H9 (cell line): ENCODE results near the gene DCLK2. TPM values are rescaled to one million over a fixed set of nuclear protein-coding genes. Genes with fewer than 3 reads are reported as not detected.

ENCODE experiments used
- DNase-seq: peaks from one replicate; pipeline ENCODE4 v3.0.0-alpha.2; 2017
- H2AFZ ChIP-seq: one replicate; pipeline ENCODE4 v1.6.1; 2013; ENCODE audit warnings: mild to moderate bottlenecking, low read length, control low read depth, moderate library complexity
- H2AK5ac ChIP-seq: 2 replicates; pipeline ENCODE4 v1.6.1; 2013; ENCODE audit warnings: low read length, control low read depth, mixed read lengths; ENCODE audit not compliant: insufficient read length
- H2BK120ac ChIP-seq: one replicate; pipeline ENCODE4 v1.6.1; 2013; ENCODE audit warnings: low read depth, mild to moderate bottlenecking, low read length, control low read depth, inconsistent platforms; ENCODE audit not compliant: poor library complexity, severe bottlenecking
- H2BK12ac ChIP-seq: 2 replicates; pipeline ENCODE4 v1.6.1; 2013; ENCODE audit warnings: low read length, control low read depth, mixed read lengths, low read depth; ENCODE audit not compliant: insufficient read length
- H2BK15ac ChIP-seq: 2 replicates; pipeline ENCODE4 v1.6.1; 2013; ENCODE audit warnings: low read depth, low read length, control low read depth
- H2BK20ac ChIP-seq: one replicate; pipeline ENCODE4 v1.6.1; 2013; ENCODE audit warnings: low read depth, mild to moderate bottlenecking, low read length, control low read depth, inconsistent platforms; ENCODE audit not compliant: poor library complexity, severe bottlenecking
- H2BK5ac ChIP-seq: 2 replicates; pipeline ENCODE4 v1.6.1; 2013; ENCODE audit warnings: low read length, control low read depth, mixed read lengths; ENCODE audit not compliant: insufficient read length
- H3K14ac ChIP-seq: 2 replicates; pipeline ENCODE4 v1.6.1; 2013; ENCODE audit warnings: low read length, control low read depth; ENCODE audit not compliant: insufficient read depth
- H3K18ac ChIP-seq: 2 replicates; pipeline ENCODE4 v1.6.1; 2013; ENCODE audit warnings: low read depth, mild to moderate bottlenecking, mixed read lengths, low read length, control low read depth; ENCODE audit not compliant: insufficient read length
- H3K23ac ChIP-seq: 2 replicates; pipeline ENCODE4 v1.6.1; 2013; ENCODE audit warnings: low read length, control low read depth, mixed read lengths, low read depth; ENCODE audit not compliant: insufficient read length
- H3K23me2 ChIP-seq: 2 replicates; pipeline ENCODE4 v1.6.1; 2013; ENCODE audit warnings: low read depth, mild to moderate bottlenecking, mixed read lengths, low read length, control low read depth; ENCODE audit not compliant: insufficient read length, poor library complexity, severe bottlenecking
- H3K27ac ChIP-seq: 2 replicates; pipeline ENCODE4 v1.5.1; 2013; ENCODE audit warnings: low read length, control low read depth, mixed read lengths, low read depth; ENCODE audit not compliant: insufficient read length
- H3K27me3 ChIP-seq: 2 replicates; pipeline ENCODE4 v1.6.1; 2013; ENCODE audit warnings: low read length, control low read depth, inconsistent platforms; ENCODE audit not compliant: insufficient read depth
- H3K4ac ChIP-seq: 2 replicates; pipeline ENCODE4 v1.6.1; 2013; ENCODE audit warnings: low read depth, mild to moderate bottlenecking, control low read depth, inconsistent platforms, low read length, moderate library complexity
- H3K4me1 ChIP-seq: 2 replicates; pipeline ENCODE4 v1.6.1; 2013; ENCODE audit warnings: low read length, control low read depth, inconsistent platforms; ENCODE audit not compliant: insufficient read depth
- H3K4me2 ChIP-seq: 2 replicates; pipeline ENCODE4 v1.6.1; 2013; ENCODE audit warnings: low read length, control low read depth, mixed read lengths; ENCODE audit not compliant: insufficient read length, insufficient read depth
- H3K56ac ChIP-seq: 2 replicates; pipeline ENCODE4 v1.6.1; 2013; ENCODE audit warnings: low read depth, mild to moderate bottlenecking, mixed read lengths, low read length, control low read depth; ENCODE audit not compliant: insufficient read length
- H3K79me1 ChIP-seq: 2 replicates; pipeline ENCODE4 v1.6.1; 2013; ENCODE audit warnings: low read depth, mild to moderate bottlenecking, moderate library complexity, low read length, control low read depth, inconsistent platforms; ENCODE audit not compliant: insufficient read depth, poor library complexity, severe bottlenecking
- H3K79me2 ChIP-seq: 2 replicates; pipeline ENCODE4 v1.6.1; 2013; ENCODE audit warnings: low read length, control low read depth, inconsistent platforms; ENCODE audit not compliant: insufficient read depth
- H3K9ac ChIP-seq: 2 replicates; pipeline ENCODE4 v1.6.1; 2013; ENCODE audit warnings: low read length, control low read depth, mixed read lengths; ENCODE audit not compliant: insufficient read length; ENCODE audit errors: extremely low read depth
- H3K9me3 ChIP-seq: one replicate; pipeline ENCODE4 v1.6.1; 2013; ENCODE audit warnings: low read depth, low read length, inconsistent platforms; ENCODE audit not compliant: control insufficient read depth
- H3T11ph ChIP-seq: one replicate; pipeline ENCODE4 v1.6.1; 2013; ENCODE audit warnings: mild to moderate bottlenecking, low read length, control low read depth, inconsistent platforms
- H4K20me1 ChIP-seq: one replicate; pipeline ENCODE4 v1.6.1; 2013; ENCODE audit not compliant: control insufficient read depth, insufficient read length, insufficient read depth
- H4K5ac ChIP-seq: 2 replicates; pipeline ENCODE4 v1.6.1; 2013; ENCODE audit warnings: low read depth, mild to moderate bottlenecking, mixed read lengths, low read length, control low read depth; ENCODE audit not compliant: insufficient read length
- H4K8ac ChIP-seq: replicated peaks from 2 replicates; pipeline ENCODE4 v1.6.1; 2013; ENCODE audit warnings: low read length, control low read depth, mixed read lengths, low read depth; ENCODE audit not compliant: insufficient read length
- H4K91ac ChIP-seq: 2 replicates; pipeline ENCODE4 v1.6.1; 2013; ENCODE audit warnings: low read depth, mild to moderate bottlenecking, moderate library complexity, mixed read lengths, low read length, control low read depth; ENCODE audit not compliant: insufficient read length
- H3K27ac Mint-ChIP-seq, 3 experiments: 2 replicates in 2 of 3; 3 replicates in 1 of 3; pipeline ENCODE4 v1.8.0; 2020 to 2021; ENCODE audit warnings: mixed read lengths in 3 of 3, mild to moderate bottlenecking in 1 of 3, moderate library complexity in 1 of 3
- H3K27me3 Mint-ChIP-seq: 2 replicates; pipeline ENCODE4 v1.8.0; 2021; ENCODE audit warnings: low read depth, mild to moderate bottlenecking, moderate library complexity, mixed read lengths
- H3K36me3 Mint-ChIP-seq, 3 experiments: 2 replicates in 2 of 3; 3 replicates in 1 of 3; pipeline ENCODE4 v1.8.0; 2020 to 2021; ENCODE audit warnings: low read depth in 3 of 3, mixed read lengths in 3 of 3; ENCODE audit not compliant: insufficient read depth in 1 of 3
- H3K4me1 Mint-ChIP-seq, 2 experiments: 2 replicates each; pipeline ENCODE4 v1.8.0; 2020; ENCODE audit warnings: mixed read lengths in 2 of 2
- H3K4me3 Mint-ChIP-seq, 2 experiments: 2 replicates in 1 of 2; 3 replicates in 1 of 2; pipeline ENCODE4 v1.8.0; 2020 to 2021; ENCODE audit warnings: mild to moderate bottlenecking in 2 of 2, mixed read lengths in 2 of 2, moderate library complexity in 1 of 2
- H3K9me3 Mint-ChIP-seq, 2 experiments: 2 replicates in 1 of 2; 3 replicates in 1 of 2; pipeline ENCODE4 v1.8.0; 2020; ENCODE audit warnings: mild to moderate bottlenecking in 2 of 2, mixed read lengths in 2 of 2, moderate library complexity in 1 of 2
- total RNA-seq: library from RNA; stranded (reverse); gene quantifications from 2 replicates; pipeline ENCODE4 v1.2.1, GENCODE V29; 2021
- TF ChIP-seq, protein P1 (sequence below): fragments of 200-600 bp; sonication (generic); conservative IDR thresholded peaks from 3 replicates; pipeline ENCODE4 v1.8.0; 2021; ENCODE audit warnings: antibody characterized with exemption, mild to moderate bottlenecking

DCLK2 gene
- total RNA-seq, 1 experiment from 2014 or later, result 0.33 TPM

DNA sequence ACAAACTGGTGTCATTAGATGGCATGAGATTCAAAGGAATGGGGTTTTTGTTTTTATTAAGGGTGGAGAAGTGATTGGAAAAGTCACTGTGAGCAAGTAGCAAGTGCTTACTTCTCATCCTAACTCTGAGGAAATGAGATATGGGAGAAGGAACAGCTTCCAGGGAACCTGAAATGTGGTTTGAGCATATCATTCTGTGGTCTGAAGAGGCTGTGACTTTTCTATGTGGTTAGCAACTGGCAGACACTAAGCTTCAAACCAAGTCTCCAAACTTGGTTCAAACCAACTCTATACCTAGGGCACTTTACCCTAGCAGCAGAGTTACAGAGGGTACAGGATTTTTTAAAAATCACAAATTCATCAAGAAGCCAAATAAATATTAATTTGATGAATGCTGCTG, 58.2 kb downstream of the DCLK2 start:
- Histone ChIP-seq H2BK5ac (no peak overlapping the region), H3K14ac (no peak overlapping the region), H2BK15ac (no peak overlapping the region), H3K9ac (no peak overlapping the region), H3K27me3 (no peaks in the 10 kb centered on the region), H4K5ac (no peak overlapping the region), H2BK12ac (no peak overlapping the region), H4K91ac (no peak overlapping the region), H2AFZ (no peak overlapping the region), H2BK20ac (no peak overlapping the region), H3K4ac (no peak overlapping the region), H3K23ac (no peak overlapping the region), H3K18ac (no peak overlapping the region), H3K79me1 (no peaks in the 10 kb centered on the region), H2AK5ac (no peak overlapping the region), H3K79me2 (no peaks in the 10 kb centered on the region), H3K9me3 (no peaks in the 10 kb centered on the region), H3K23me2 (no peaks in the 10 kb centered on the region), H3K27ac (no peak overlapping the region), H4K8ac (no peak overlapping the region), H4K20me1 (no peaks in the 10 kb centered on the region), H2BK120ac (no peak overlapping the region), H3K4me1 (no peaks in the 10 kb centered on the region), H3K56ac (no peak overlapping the region), H3K4me2 (no peak overlapping the region), H3T11ph (no peak overlapping the region)
- no peak overlapping the region for H3K4me3 Mint-ChIP-seq
- TF ChIP-seq, protein P1, sequence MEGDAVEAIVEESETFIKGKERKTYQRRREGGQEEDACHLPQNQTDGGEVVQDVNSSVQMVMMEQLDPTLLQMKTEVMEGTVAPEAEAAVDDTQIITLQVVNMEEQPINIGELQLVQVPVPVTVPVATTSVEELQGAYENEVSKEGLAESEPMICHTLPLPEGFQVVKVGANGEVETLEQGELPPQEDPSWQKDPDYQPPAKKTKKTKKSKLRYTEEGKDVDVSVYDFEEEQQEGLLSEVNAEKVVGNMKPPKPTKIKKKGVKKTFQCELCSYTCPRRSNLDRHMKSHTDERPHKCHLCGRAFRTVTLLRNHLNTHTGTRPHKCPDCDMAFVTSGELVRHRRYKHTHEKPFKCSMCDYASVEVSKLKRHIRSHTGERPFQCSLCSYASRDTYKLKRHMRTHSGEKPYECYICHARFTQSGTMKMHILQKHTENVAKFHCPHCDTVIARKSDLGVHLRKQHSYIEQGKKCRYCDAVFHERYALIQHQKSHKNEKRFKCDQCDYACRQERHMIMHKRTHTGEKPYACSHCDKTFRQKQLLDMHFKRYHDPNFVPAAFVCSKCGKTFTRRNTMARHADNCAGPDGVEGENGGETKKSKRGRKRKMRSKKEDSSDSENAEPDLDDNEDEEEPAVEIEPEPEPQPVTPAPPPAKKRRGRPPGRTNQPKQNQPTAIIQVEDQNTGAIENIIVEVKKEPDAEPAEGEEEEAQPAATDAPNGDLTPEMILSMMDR, result no peak
- H3K27me3 Mint-ChIP-seq, result no peaks in the 10 kb centered on the region
- no peak overlapping the region for H3K27ac Mint-ChIP-seq
- no peak for DNase-seq
- H3K4me1 Mint-ChIP-seq, result no peaks in the 10 kb centered on the region
- H3K9me3 Mint-ChIP-seq, result no peaks in the 10 kb centered on the region
- H3K36me3 Mint-ChIP-seq, result no peaks in the 10 kb centered on the region
